IPS-11a (cell line): ENCODE data around the gene PKNOX2.

Experiments used
- H3K4me3 ChIP-seq: one replicate; pipeline ENCODE4 v1.5.1; 2013; ENCODE audit warnings: low read depth, low read length, control low read depth

PKNOX2 gene

GRCh38 chr11:125154378-125155099 is 10.0 kb upstream of the PKNOX2 start:
- no peak overlapping the region for H3K4me3 ChIP-seq

- H3K4me3 ChIP-seq, result no peak overlapping the region
These were observed 9.5 kb upstream of the PKNOX2 start for GRCh38 chr11:125155100-125155444.

- H3K4me3 ChIP-seq, result no peak overlapping the region
These were observed 8.8 kb upstream of the PKNOX2 start for GRCh38 chr11:125155767-125156166.

GRCh38 chr11:125156346-125157117 is 8.0 kb upstream of the PKNOX2 start:
- no peak overlapping the region for H3K4me3 ChIP-seq

GRCh38 chr11:125157118-125157733 is 7.3 kb upstream of the PKNOX2 start:
- H3K4me3 ChIP-seq, result no peak overlapping the region

GRCh38 chr11:125157953-125158680 is 6.4 kb upstream of the PKNOX2 start:
- H3K4me3 ChIP-seq, result no peak overlapping the region

GRCh38 chr11:125162743-125163142 is 1.8 kb upstream of the PKNOX2 start:
- no peak overlapping the region for H3K4me3 ChIP-seq

- H3K4me3 ChIP-seq, result no peak overlapping the region
These were observed 1.0 kb upstream of the PKNOX2 start for GRCh38 chr11:125163431-125164063.

- H3K4me3 ChIP-seq, result peak overlapping the region; percentile 50
These were observed 495 bp upstream of the PKNOX2 start for GRCh38 chr11:125164091-125164421.

GRCh38 chr11:125165111-125165842 is 726 bp downstream of the PKNOX2 start:
- peak overlapping the region; percentile 49 for H3K4me3 ChIP-seq

- H3K4me3 ChIP-seq, result peak overlapping the region; percentile 49
These were observed 1.6 kb downstream of the PKNOX2 start for GRCh38 chr11:125165843-125166763.

GRCh38 chr11:125166764-125167291 is 2.3 kb downstream of the PKNOX2 start:
- peak overlapping the region; percentile 49 for H3K4me3 ChIP-seq

GRCh38 chr11:125167292-125167953 is 2.9 kb downstream of the PKNOX2 start:
- peak overlapping the region; percentile 49 for H3K4me3 ChIP-seq

- H3K4me3 ChIP-seq, result peak overlapping the region; percentile 4
These were observed 3.6 kb downstream of the PKNOX2 start for GRCh38 chr11:125167954-125168835.

- no peak overlapping the region for H3K4me3 ChIP-seq
These were observed 4.4 kb downstream of the PKNOX2 start for GRCh38 chr11:125168918-125169456.

- no peak overlapping the region for H3K4me3 ChIP-seq
These were observed 5.5 kb downstream of the PKNOX2 start for GRCh38 chr11:125170001-125170509.

- H3K4me3 ChIP-seq, result no peak overlapping the region
These were observed 6.0 kb downstream of the PKNOX2 start for GRCh38 chr11:125170510-125171031.
